ENCODE results near the gene SLC27A6.

SLC27A6 gene

DNA sequence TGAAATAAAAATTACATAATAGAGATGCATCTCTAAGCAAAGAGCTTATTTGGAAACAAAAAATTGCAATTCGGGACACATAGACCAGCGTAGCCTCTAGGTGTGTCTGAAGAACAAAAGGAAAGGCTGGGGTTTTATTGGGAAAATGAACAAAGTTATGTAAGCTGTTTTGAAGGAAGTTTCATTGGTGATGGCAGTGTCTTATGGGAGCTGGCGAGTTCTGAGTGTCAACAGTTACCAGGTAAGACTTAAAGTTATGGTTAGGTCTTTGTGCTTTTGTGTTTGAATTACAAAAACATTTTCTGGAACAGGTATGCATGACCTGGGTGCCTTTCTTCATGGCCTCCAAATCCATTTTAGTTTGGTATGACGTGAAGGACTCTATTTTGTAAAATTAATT is 48.9 kb downstream of the SLC27A6 start:
- Histone ChIP-seq H3K27ac (no peak overlapping the region), H3K4me3 (ENCODE audit: low read depth, low read length) (no peak overlapping the region), H3K36me3 (replicated peaks) (no peaks in the 10 kb centered on the region), H3K27me3 (replicated peaks) (no peaks in the 10 kb centered on the region)
- in situ Hi-C loops (cut with HindIII; ENCODE audit: low pct_ligation_motif_present, low sequenced_read_pairs) = no loop called here
- DNase-seq = no peak
- TF ChIP-seq, protein P1, sequence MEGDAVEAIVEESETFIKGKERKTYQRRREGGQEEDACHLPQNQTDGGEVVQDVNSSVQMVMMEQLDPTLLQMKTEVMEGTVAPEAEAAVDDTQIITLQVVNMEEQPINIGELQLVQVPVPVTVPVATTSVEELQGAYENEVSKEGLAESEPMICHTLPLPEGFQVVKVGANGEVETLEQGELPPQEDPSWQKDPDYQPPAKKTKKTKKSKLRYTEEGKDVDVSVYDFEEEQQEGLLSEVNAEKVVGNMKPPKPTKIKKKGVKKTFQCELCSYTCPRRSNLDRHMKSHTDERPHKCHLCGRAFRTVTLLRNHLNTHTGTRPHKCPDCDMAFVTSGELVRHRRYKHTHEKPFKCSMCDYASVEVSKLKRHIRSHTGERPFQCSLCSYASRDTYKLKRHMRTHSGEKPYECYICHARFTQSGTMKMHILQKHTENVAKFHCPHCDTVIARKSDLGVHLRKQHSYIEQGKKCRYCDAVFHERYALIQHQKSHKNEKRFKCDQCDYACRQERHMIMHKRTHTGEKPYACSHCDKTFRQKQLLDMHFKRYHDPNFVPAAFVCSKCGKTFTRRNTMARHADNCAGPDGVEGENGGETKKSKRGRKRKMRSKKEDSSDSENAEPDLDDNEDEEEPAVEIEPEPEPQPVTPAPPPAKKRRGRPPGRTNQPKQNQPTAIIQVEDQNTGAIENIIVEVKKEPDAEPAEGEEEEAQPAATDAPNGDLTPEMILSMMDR (IDR thresholded peaks at IDR 0.05; ENCODE audit: low read depth, low read length, missing control alignments) = no peak

DNA sequence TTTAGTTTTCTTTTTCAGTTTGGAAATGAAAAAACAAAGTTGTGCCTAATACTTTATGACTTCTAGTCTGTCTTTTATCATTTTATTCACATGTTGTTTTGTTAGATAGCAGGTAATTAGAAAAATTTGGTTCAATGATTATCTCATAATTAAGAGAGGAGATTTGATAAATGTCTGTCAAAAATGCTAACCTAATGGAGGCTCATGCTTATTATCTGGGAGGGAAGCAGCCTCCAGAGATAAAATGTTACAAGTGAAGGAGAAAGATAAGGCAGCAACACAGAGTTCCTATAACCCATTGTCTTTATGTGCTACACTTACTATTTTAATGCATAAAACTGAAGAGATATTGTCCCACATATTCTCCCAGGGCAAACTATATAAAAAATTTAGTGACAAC is 53.5 kb downstream of the SLC27A6 start:
- Histone ChIP-seq H3K36me3 (replicated peaks) (no peaks in the 10 kb centered on the region), H3K4me3 (ENCODE audit: low read depth, low read length) (no peak overlapping the region), H3K27me3 (replicated peaks) (no peaks in the 10 kb centered on the region), H3K27ac (no peak overlapping the region)
- TF ChIP-seq, protein P1 (IDR thresholded peaks at IDR 0.05; ENCODE audit: low read depth, low read length, missing control alignments) = no peak
- in situ Hi-C loops (cut with HindIII; ENCODE audit: low pct_ligation_motif_present, low sequenced_read_pairs) = no loop called here
- no peak for DNase-seq

DNA sequence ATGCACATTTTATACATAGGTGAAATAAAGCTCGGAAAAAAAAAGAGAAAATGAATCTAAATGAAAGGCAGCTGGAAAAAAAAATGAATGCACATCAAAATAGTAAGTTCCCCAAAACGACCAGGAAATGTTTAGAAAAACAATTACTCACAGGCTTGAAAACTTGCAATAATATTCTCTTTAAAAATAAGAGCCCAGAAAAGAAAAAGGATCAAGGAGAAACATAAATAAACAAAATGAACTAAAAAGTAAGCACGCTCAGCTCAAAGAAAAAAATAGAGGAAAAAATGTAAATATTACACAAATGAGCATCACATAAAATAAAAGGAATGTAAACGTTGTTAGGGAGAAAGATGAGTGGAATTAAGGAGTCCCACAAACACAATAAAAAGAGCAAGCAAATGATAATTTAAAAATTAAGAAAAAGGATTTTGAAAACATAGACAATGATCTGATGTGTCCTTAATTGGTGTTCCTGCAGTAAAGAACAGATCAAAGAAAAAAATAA is 54.2 kb downstream of the SLC27A6 start:
- Histone ChIP-seq H3K4me3 (ENCODE audit: low read depth, low read length) (no peak overlapping the region), H3K27ac (no peak overlapping the region), H3K36me3 (replicated peaks) (no peaks in the 10 kb centered on the region), H3K27me3 (replicated peaks) (no peaks in the 10 kb centered on the region)
- TF ChIP-seq, protein P1 (IDR thresholded peaks at IDR 0.05; ENCODE audit: low read depth, low read length, missing control alignments) = no peak
- no peak for DNase-seq
- in situ Hi-C loops (cut with HindIII; ENCODE audit: low pct_ligation_motif_present, low sequenced_read_pairs) = no loop called here

DNA sequence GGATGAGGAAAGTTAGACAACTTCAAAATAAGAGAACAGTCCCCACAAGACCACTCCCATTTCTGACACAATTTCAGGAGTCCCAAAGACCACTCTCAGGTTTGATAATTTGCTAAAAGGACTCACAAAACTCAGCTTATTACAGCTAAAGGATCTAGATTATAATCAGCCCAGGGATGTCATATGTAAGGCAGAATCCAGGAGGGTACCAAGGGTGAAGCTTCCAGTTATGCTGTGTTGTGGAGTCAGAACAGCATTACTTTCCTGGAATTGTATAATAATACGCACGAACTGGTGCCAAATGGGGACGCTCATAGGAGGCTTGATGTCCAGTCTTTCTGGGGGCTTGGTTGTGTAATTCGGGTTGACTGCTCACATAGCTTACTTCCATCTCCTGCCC is 55.4 kb downstream of the SLC27A6 start:
- no peak for DNase-seq
- TF ChIP-seq, protein P1 (IDR thresholded peaks at IDR 0.05; ENCODE audit: low read depth, low read length, missing control alignments) = no peak
- no peak overlapping the region for H3K4me3 ChIP-seq (ENCODE audit: low read depth, low read length)
- no peaks in the 10 kb centered on the region for H3K27me3 ChIP-seq (replicated peaks)
- in situ Hi-C loops (cut with HindIII; ENCODE audit: low pct_ligation_motif_present, low sequenced_read_pairs) = no loop called here
- no peak overlapping the region for H3K27ac ChIP-seq
- H3K36me3 ChIP-seq (replicated peaks) = no peaks in the 10 kb centered on the region

DNA sequence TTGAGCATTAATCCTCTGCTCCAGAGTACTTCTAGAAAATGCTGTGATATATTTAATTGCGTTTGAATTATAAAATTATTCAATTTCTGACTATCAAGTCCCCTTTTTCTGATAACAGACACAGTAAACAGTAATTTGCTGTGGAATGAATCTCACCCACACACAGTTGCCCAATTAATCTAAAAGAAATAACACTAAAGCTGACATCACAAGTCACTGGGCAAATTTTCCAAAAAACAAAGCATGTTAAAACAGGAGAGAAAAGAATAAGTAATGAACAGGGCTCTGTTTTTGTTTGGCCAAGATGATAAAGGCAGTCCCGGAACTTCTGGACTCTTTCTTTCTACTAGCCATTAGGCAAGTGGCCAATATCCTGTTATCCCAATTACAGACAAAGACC is 56.5 kb downstream of the SLC27A6 start:
- in situ Hi-C loops (cut with HindIII; ENCODE audit: low pct_ligation_motif_present, low sequenced_read_pairs) = no loop called here
- no peak overlapping the region for H3K27ac ChIP-seq
- H3K4me3 ChIP-seq (ENCODE audit: low read depth, low read length) = no peak overlapping the region
- TF ChIP-seq, protein P1 (IDR thresholded peaks at IDR 0.05; ENCODE audit: low read depth, low read length, missing control alignments) = no peak
- DNase-seq = no peak
- H3K36me3 ChIP-seq (replicated peaks) = no peaks in the 10 kb centered on the region
- no peaks in the 10 kb centered on the region for H3K27me3 ChIP-seq (replicated peaks)

DNA sequence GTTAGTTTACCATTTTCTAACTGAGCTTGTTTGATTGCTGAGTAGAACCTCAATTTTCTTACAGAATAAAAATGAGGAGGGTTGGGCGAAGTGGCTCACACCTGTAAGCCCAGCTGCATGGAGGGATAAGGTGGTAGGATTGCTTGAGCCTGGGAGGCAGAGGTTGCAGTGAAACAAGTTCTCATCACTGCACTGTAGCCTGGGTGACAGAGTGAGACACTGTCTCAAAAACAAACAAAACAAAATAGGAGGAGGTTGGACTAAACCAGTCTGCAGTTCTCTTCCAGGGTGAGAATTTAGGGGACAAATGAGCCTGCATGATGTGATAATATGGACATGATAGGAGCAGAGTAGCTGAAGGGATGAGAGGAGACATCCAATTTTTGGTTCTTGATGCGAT is 57.3 kb downstream of the SLC27A6 start:
- in situ Hi-C loops (cut with HindIII; ENCODE audit: low pct_ligation_motif_present, low sequenced_read_pairs) = no loop called here
- TF ChIP-seq, protein P1 (IDR thresholded peaks at IDR 0.05; ENCODE audit: low read depth, low read length, missing control alignments) = no peak
- H3K4me3 ChIP-seq (ENCODE audit: low read depth, low read length) = no peak overlapping the region

More for the DNA sequence above, 57.3 kb downstream of the SLC27A6 start:
- Histone ChIP-seq H3K36me3 (replicated peaks) (no peaks in the 10 kb centered on the region), H3K27me3 (replicated peaks) (no peaks in the 10 kb centered on the region), H3K27ac (no peak overlapping the region)
- DNase-seq = no peak

Data from brain microvascular endothelial cell (primary cell).